Measurements from ENCODE around the gene PPTC7.

GRCh38 chr12:110557300-110557699, 25.8 kb downstream of the PPTC7 start:
- TF ChIP-seq CTCF (IDR thresholded peaks at IDR 0.05; ENCODE audit: insufficient read depth, low read length) (no peak), POLR2AphosphoS5 (IDR thresholded peaks at IDR 0.05; ENCODE audit: low read depth) (no peak), SPI1 (IDR thresholded peaks at IDR 0.05; ENCODE audit: borderline replicate concordance, low read depth) (no peak), GABPA (IDR thresholded peaks at IDR 0.05; ENCODE audit: low read depth) (no peak)

Measured in HL-60 (cell line).